RWPE2 (cell line): ENCODE measurements around the gene ZSCAN1.

ENCODE experiments used
- ATAC-seq: fragments of 200-7000 bp; cut with Tn5 transposase; 3 replicates; pipeline ENCODE4 v1.9.1; 2021; ENCODE audit warnings: low read depth
- DNase-seq: peaks from one replicate; pipeline ENCODE4 v3.0.0-alpha.2; 2020; ENCODE audit warnings: low spot score
- H3K27ac ChIP-seq: fragments of 450-650 bp; 2 replicates; pipeline ENCODE4 v1.5.1; 2017; ENCODE audit warnings: mild to moderate bottlenecking; ENCODE audit not compliant: poor library complexity, severe bottlenecking
- H3K27me3 ChIP-seq: fragments of 250-450 bp; sonication (Bioruptor Pico); 2 replicates; pipeline ENCODE4 v1.5.1; 2021; ENCODE audit warnings: mild to moderate bottlenecking, moderate library complexity; ENCODE audit not compliant: insufficient read depth, poor library complexity, severe bottlenecking
- H3K36me3 ChIP-seq: fragments of 250-450 bp; sonication (Bioruptor Pico); 2 replicates; pipeline ENCODE4 v1.5.1; 2020; ENCODE audit warnings: low read depth, mild to moderate bottlenecking, moderate library complexity
- H3K4me1 ChIP-seq: fragments of 250-450 bp; sonication (Bioruptor Pico); 2 replicates; pipeline ENCODE4 v1.5.1; 2021; ENCODE audit warnings: mild to moderate bottlenecking, moderate library complexity; ENCODE audit not compliant: insufficient read depth, poor library complexity, severe bottlenecking
- H3K4me3 ChIP-seq: fragments of 250-450 bp; sonication (Bioruptor Pico); 2 replicates; pipeline ENCODE4 v1.5.1; 2021; ENCODE audit warnings: mild to moderate bottlenecking, moderate library complexity; ENCODE audit not compliant: severe bottlenecking
- H3K9me3 ChIP-seq: fragments of 250-450 bp; sonication (Bioruptor Pico); 2 replicates; pipeline ENCODE4 v1.5.1; 2021; ENCODE audit warnings: mild to moderate bottlenecking, moderate library complexity; ENCODE audit not compliant: severe bottlenecking
- TF ChIP-seq, protein P1 (sequence below): fragments of 450-650 bp; IDR thresholded peaks from one replicate; pipeline ENCODE4 v1.5.1; 2017; ENCODE audit warnings: mild to moderate bottlenecking, moderate library complexity; ENCODE audit not compliant: poor library complexity, severe bottlenecking

ZSCAN1 gene

GRCh38 chr19:58079792-58080191 is 46.0 kb downstream of the ZSCAN1 start:
- Histone ChIP-seq H3K27ac (no peak overlapping the region), H3K36me3 (no peaks in the 10 kb centered on the region), H3K4me1 (no peaks in the 10 kb centered on the region), H3K4me3 (no peak overlapping the region), H3K9me3 (peaks cover 9% of the 10 kb centered on the region), H3K27me3 (no peaks in the 10 kb centered on the region)
- TF ChIP-seq, protein P1, sequence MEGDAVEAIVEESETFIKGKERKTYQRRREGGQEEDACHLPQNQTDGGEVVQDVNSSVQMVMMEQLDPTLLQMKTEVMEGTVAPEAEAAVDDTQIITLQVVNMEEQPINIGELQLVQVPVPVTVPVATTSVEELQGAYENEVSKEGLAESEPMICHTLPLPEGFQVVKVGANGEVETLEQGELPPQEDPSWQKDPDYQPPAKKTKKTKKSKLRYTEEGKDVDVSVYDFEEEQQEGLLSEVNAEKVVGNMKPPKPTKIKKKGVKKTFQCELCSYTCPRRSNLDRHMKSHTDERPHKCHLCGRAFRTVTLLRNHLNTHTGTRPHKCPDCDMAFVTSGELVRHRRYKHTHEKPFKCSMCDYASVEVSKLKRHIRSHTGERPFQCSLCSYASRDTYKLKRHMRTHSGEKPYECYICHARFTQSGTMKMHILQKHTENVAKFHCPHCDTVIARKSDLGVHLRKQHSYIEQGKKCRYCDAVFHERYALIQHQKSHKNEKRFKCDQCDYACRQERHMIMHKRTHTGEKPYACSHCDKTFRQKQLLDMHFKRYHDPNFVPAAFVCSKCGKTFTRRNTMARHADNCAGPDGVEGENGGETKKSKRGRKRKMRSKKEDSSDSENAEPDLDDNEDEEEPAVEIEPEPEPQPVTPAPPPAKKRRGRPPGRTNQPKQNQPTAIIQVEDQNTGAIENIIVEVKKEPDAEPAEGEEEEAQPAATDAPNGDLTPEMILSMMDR: no peak
- ATAC-seq (no peak), DNase-seq (no peak)

GRCh38 chr19:58083021-58083420 is 49.2 kb downstream of the ZSCAN1 start:
- DNase-seq (no peak), ATAC-seq (no peak)
- no peaks in the 10 kb centered on the region for H3K4me1 ChIP-seq
- H3K36me3 ChIP-seq: no peaks in the 10 kb centered on the region
- H3K9me3 ChIP-seq: peaks cover 15% of the 10 kb centered on the region
- TF ChIP-seq, protein P1: no peak
- H3K27me3 ChIP-seq: no peaks in the 10 kb centered on the region
- no peak overlapping the region for H3K4me3 ChIP-seq
- no peak overlapping the region for H3K27ac ChIP-seq

GRCh38 chr19:58084596-58085347 is 50.9 kb downstream of the ZSCAN1 start:
- DNase-seq (no peak), ATAC-seq (no peak)
- H3K4me1 ChIP-seq: no peaks in the 10 kb centered on the region
- TF ChIP-seq, protein P1: no peak
- no peak overlapping the region for H3K4me3 ChIP-seq
- H3K9me3 ChIP-seq: peaks cover 17% of the 10 kb centered on the region
- H3K36me3 ChIP-seq: no peaks in the 10 kb centered on the region
- no peak overlapping the region for H3K27ac ChIP-seq
- no peaks in the 10 kb centered on the region for H3K27me3 ChIP-seq

- H3K27me3 ChIP-seq: no peaks in the 10 kb centered on the region
- DNase-seq: no peak
- TF ChIP-seq, protein P1: no peak
- no peak overlapping the region for H3K4me3 ChIP-seq
- no peaks in the 10 kb centered on the region for H3K4me1 ChIP-seq
- peaks cover 17% of the 10 kb centered on the region for H3K9me3 ChIP-seq
- H3K36me3 ChIP-seq: no peaks in the 10 kb centered on the region
- no peak overlapping the region for H3K27ac ChIP-seq
- no peak for ATAC-seq
Observed at GRCh38 chr19:58085348-58085875, 51.6 kb downstream of the ZSCAN1 start.
